ENCODE data around the gene PCDHGA7.
A peak's percentile ranks its signal among the peaks of the same experiment; 100 is the strongest.
"Not testable (repeated sequence)": the region's sequence is repeated elsewhere in the genome, so short reads cannot be mapped to it uniquely, and the experiment has no call there.

Gene PCDHGA7

DNA sequence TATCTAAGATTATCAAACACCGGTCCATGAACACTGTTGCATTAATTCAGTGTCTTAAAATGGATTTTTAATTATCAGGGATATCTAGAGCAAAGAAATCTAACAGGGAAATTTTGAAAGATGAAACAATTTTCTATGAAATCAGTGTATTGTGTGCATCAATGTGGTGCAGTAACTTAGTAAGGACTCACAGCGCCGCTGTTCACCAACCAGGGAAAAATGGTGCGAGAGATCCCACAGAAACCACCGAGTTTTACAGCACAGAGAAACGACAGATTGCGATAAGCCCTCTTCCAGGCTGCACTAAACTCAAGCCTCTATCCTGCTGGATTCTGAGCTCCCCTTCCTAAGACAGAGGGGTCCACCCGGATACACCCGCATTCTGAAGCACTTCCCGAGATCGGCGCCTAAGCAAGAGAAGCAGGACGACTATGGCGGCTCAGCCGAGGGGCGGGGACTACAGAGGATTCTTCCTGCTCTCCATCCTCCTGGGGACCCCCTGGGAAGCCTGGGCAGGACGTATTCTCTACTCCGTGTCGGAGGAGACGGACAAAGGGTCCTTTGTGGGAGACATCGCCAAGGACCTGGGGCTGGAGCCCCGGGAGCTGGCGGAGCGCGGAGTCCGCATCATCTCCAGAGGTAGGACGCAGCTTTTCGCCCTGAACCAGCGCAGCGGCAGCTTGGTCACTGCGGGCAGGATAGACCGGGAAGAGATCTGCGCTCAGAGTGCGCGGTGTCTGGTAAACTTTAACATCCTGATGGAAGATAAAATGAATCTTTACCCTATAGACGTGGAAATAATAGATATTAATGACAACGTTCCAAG lies at the start of gene PCDHGA7:
TSS of gene PCDHGA7 (plus strand) at position 274 of the 826 bp plus-strand sequence. CDS start at position 432, 158 bp downstream.
- TF ChIP-seq CTCF (conservative IDR thresholded peaks at IDR 0.05) (peak; percentile 74), ZFX (IDR thresholded peaks at IDR 0.05) (no peak)
- no peak within 1 kb of the TSS for H3K27ac ChIP-seq

DNA sequence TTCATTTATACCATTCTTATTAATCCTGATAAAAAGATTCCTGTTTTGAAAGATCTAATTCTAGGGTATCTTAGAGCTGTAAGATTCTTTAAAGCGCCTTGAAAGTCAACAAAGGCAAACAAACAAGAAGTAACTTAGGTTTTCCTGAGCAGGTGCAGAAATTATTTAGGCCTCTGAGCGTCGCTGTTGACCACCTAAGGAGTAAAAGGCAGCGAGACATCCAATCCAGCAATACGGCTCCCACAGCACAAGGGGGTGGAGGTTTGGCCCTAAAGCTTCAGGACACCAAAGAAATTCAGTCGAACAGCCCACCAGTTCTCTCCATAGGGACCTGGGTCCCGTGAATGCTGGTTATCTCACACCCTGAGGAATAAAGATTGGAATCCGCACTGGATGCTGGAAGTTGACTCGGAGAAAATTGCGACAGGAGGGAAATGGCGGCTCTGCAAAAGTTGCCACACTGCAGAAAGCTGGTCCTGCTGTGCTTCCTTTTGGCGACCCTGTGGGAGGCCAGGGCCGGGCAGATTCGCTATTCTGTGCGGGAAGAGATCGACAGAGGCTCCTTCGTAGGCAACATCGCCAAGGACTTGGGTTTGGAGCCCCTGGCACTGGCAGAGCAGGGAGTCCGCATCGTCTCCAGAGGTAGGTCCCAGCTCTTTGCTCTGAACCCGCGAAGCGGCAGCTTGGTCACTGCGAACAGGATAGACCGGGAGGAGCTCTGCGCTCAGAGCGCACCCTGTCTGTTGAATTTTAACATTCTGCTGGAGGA lies 43.8 kb upstream of the PCDHGA7 start, which contains the start of gene PCDHGA2:
TSS of gene PCDHGA2 (plus strand) at position 223 of the 769 bp plus-strand sequence.
- peak; percentile 63 for TF ChIP-seq CTCF (conservative IDR thresholded peaks at IDR 0.05)
- TF ChIP-seq ZFX (IDR thresholded peaks at IDR 0.05), result no peak
- no peak within 1 kb of the TSS for H3K27ac ChIP-seq

- not testable (repeated sequence) for H3K27ac ChIP-seq
Observed at GRCh38 chr5:141340781-141341354, 41.7 kb upstream of the PCDHGA7 start.

- no peak overlapping the region for H3K27ac ChIP-seq
- no peak for TF ChIP-seq CTCF (conservative IDR thresholded peaks at IDR 0.05)
- no peak for TF ChIP-seq ZFX (IDR thresholded peaks at IDR 0.05)
Observed at GRCh38 chr5:141342773-141343172, 39.8 kb upstream of the PCDHGA7 start.

DNA sequence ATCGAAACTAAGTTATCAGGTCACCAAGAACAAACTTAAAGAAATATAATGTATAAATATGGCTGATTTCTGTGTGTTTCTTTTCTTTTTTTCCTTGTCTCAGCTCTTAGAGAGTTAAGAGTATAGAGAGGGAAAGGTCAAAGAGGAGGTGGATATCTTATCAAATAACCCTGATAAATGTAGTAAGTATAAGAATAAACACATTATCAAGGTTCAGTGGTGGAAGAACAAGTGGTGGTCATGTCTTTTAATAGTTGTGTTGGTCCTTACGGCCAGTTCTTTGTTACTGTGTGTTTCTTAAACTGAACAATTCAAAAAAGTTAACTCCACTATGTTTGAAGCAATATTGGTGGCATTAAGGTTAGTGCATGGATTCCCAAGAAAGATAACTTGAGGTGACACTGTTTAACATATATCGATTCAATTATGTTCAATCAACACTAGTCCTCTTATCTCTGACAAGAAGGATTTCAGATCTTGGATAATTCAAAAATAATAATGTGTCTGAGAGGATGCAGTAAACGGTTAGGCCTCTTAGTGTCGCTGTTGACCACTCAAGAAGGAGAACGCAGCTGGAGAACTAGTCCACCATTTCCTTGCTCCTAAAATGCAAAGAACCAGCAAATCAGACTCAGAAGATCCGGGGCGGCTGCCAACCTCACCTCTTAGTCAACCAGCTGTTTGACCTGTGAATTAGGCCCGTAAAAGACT lies 39.1 kb upstream of the PCDHGA7 start, which contains the start of gene PCDHGA3:
TSS of gene PCDHGA3 (plus strand) at position 588 of the 711 bp plus-strand sequence. CDS start 205 bp downstream, outside the sequence.
- TF ChIP-seq CTCF (conservative IDR thresholded peaks at IDR 0.05) (peak; percentile 66), ZFX (IDR thresholded peaks at IDR 0.05) (no peak)
- no peak within 1 kb of the TSS for H3K27ac ChIP-seq

DNA sequence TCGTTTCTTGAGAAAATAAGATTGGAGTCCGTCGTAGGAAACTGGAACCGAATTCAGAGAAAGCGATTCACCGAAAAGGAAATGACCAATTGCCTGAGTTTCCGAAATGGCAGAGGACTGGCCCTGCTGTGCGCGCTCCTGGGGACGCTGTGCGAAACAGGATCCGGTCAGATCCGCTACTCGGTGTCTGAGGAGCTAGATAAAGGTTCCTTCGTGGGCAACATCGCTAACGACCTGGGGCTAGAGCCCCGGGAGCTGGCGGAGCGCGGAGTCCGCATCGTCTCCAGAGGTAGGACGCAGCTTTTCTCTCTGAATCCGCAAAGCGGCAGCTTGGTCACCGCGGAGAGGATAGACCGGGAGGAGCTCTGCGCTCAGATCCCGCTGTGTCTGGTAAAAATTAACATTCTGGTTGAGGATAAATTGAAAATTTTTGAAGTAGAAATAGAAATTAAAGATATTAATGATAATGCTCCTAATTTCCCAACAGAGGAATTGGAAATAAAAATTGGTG lies 38.5 kb upstream of the PCDHGA7 start:
- H3K27ac ChIP-seq, result no peak overlapping the region
- peak; percentile 35 for TF ChIP-seq CTCF (conservative IDR thresholded peaks at IDR 0.05)
- no peak for TF ChIP-seq ZFX (IDR thresholded peaks at IDR 0.05)

GRCh38 chr5:141345327-141345726 lies 37.2 kb upstream of the PCDHGA7 start:
- TF ChIP-seq ZFX (IDR thresholded peaks at IDR 0.05) (no peak), CTCF (conservative IDR thresholded peaks at IDR 0.05) (peak; percentile 25)
- no peak overlapping the region for H3K27ac ChIP-seq

DNA sequence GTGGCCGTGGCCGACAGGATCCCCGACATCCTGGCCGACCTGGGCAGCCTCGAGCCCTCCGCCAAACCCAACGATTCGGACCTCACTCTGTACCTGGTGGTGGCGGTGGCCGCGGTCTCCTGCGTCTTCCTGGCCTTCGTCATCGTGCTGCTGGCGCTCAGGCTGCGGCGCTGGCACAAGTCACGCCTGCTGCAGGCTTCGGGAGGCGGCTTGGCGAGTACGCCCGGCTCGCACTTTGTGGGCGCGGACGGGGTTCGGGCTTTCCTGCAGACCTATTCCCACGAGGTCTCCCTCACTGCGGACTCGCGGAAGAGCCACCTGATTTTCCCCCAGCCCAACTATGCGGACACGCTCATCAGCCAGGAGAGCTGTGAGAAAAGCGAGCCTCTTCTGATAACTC lies 36.5 kb upstream of the PCDHGA7 start:
- H3K27ac ChIP-seq, result not testable (repeated sequence)

Measured in C4-2B (cell line).